HG03354 (cell line): ENCODE measurements around the gene MALRD1.

Experiments used
- ATAC-seq: cut with Tn5 transposase; IDR thresholded peaks from one replicate; pipeline ENCODE4 v1.9.1; 2021; ENCODE audit warnings: mild to moderate bottlenecking; ENCODE audit not compliant: unreplicated experiment, poor library complexity, severe bottlenecking

The MALRD1 gene

GRCh38 chr10:19541299-19541698 lies 492.7 kb downstream of the MALRD1 start:
- no peak for ATAC-seq

- no peak for ATAC-seq
Measured at GRCh38 chr10:19546224-19546623, 497.6 kb downstream of the MALRD1 start.

- ATAC-seq, result no peak
Measured at GRCh38 chr10:19549503-19549902, 500.9 kb downstream of the MALRD1 start.

GRCh38 chr10:19556666-19557065 lies 508.1 kb downstream of the MALRD1 start:
- ATAC-seq, result no peak

GRCh38 chr10:19561181-19561580 lies 512.6 kb downstream of the MALRD1 start:
- no peak for ATAC-seq

- ATAC-seq, result no peak
Measured at GRCh38 chr10:19563388-19564141, 515.0 kb downstream of the MALRD1 start.

- ATAC-seq, result no peak
Measured at GRCh38 chr10:19570120-19570519, 521.5 kb downstream of the MALRD1 start.

- ATAC-seq, result no peak
Measured at GRCh38 chr10:19570991-19571390, 522.4 kb downstream of the MALRD1 start.

- ATAC-seq, result no peak
Measured at GRCh38 chr10:19572056-19572455, 523.5 kb downstream of the MALRD1 start.

GRCh38 chr10:19576576-19576975 lies 528.0 kb downstream of the MALRD1 start:
- no peak for ATAC-seq

GRCh38 chr10:19577381-19577780 lies 528.8 kb downstream of the MALRD1 start:
- ATAC-seq, result no peak

- ATAC-seq, result no peak
Measured at GRCh38 chr10:19577807-19578206, 529.2 kb downstream of the MALRD1 start.

GRCh38 chr10:19578571-19578970 lies 530.0 kb downstream of the MALRD1 start:
- ATAC-seq, result no peak

- ATAC-seq, result no peak
Measured at GRCh38 chr10:19579761-19580545, 531.4 kb downstream of the MALRD1 start.

GRCh38 chr10:19580691-19581090 lies 532.1 kb downstream of the MALRD1 start:
- ATAC-seq, result no peak

GRCh38 chr10:19588608-19589007 lies 540.0 kb downstream of the MALRD1 start:
- no peak for ATAC-seq

- ATAC-seq, result no peak
Measured at GRCh38 chr10:19592276-19592675, 543.7 kb downstream of the MALRD1 start.

- no peak for ATAC-seq
Measured at GRCh38 chr10:19595212-19595845, 546.7 kb downstream of the MALRD1 start.

GRCh38 chr10:19605806-19606205 lies 557.2 kb downstream of the MALRD1 start:
- ATAC-seq, result no peak

GRCh38 chr10:19606968-19607367 lies 558.4 kb downstream of the MALRD1 start:
- ATAC-seq, result no peak

GRCh38 chr10:19611775-19612174 lies 563.2 kb downstream of the MALRD1 start:
- ATAC-seq, result no peak
